Uterus (tissue), 4 donors: ENCODE measurements around the gene GPR158. TPM values are rescaled to one million over a fixed set of nuclear protein-coding genes. Genes with fewer than 3 reads are reported as not detected.

Experiments
- DNase-seq, 2 donors: peaks; one replicate each; pipeline ENCODE4 v3.0.0-alpha.2; 2019 to 2020
- H3K27ac ChIP-seq, 2 donors: fragments of 200-600 bp; sonication (generic); 1 replicate in 1 of 2; 2 replicates in 1 of 2; pipeline ENCODE4 v1.5.1; 2016 to 2018
- H3K27me3 ChIP-seq, 2 donors: fragments of 200-600 bp; sonication (generic); one replicate each; pipeline ENCODE4 v1.5.1; 2018 to 2019; ENCODE audit warnings: control low read depth in 1 of 2
- H3K36me3 ChIP-seq, 2 donors: fragments of 200-600 bp; sonication (generic); one replicate each; pipeline ENCODE4 v1.5.1; 2019; ENCODE audit warnings: control low read depth in 1 of 2
- H3K4me1 ChIP-seq, 2 donors: fragments of 200-600 bp; sonication (generic); one replicate each; pipeline ENCODE4 v1.5.1; 2018 to 2019; ENCODE audit warnings: control low read depth in 1 of 2
- H3K4me3 ChIP-seq, 2 donors: fragments of 200-600 bp; sonication (generic); 1 replicate in 1 of 2; 2 replicates in 1 of 2; pipeline ENCODE4 v1.5.1; 2018 to 2019; ENCODE audit warnings: mild to moderate bottlenecking in 1 of 2
- H3K9me3 ChIP-seq, 2 donors: fragments of 200-600 bp; sonication (generic); one replicate each; pipeline ENCODE4 v1.5.1; 2019; ENCODE audit warnings: control low read depth in 1 of 2
- CTCF ChIP-seq, 4 experiments: fragments of 200-600 bp in 2 of 4; fragments of 450-650 bp in 2 of 4; sonication (generic) in 2 of 4; IDR thresholded peaks; one replicate each; pipeline ENCODE4 v1.5.1; 2016 to 2019; ENCODE audit warnings: antibody characterized with exemption in 4 of 4, mild to moderate bottlenecking in 2 of 4, moderate library complexity in 1 of 4
- POLR2A ChIP-seq, 2 donors: fragments of 450-650 bp; IDR thresholded peaks; one replicate each; pipeline ENCODE4 v1.6.1; 2016; ENCODE audit warnings: antibody characterized with exemption in 2 of 2, mild to moderate bottlenecking in 1 of 2, moderate library complexity in 1 of 2
- intact Hi-C: fragments of 100-400 bp; cut with DNase I; formaldehyde crosslinking; loops from one replicate; pipeline ENCODE4 v1.15.1; 2023; ENCODE audit warnings: low total_unique reads
- total RNA-seq, 4 donors: library from RNA; depleted of rRNA in 3 of 4; stranded (reverse); fragments of >200 nt in 3 of 4; gene quantifications; one replicate each; pipeline versions ENCODE4 v1.1.0 to v1.2.4, GENCODE V29; 2014 to 2023
- donor health status: DM: yes; HTN: yes; CAD: no.

Gene GPR158
- total RNA-seq, 4 donors from 2014 or later: 0.07 TPM; not detected in 3

DNA sequence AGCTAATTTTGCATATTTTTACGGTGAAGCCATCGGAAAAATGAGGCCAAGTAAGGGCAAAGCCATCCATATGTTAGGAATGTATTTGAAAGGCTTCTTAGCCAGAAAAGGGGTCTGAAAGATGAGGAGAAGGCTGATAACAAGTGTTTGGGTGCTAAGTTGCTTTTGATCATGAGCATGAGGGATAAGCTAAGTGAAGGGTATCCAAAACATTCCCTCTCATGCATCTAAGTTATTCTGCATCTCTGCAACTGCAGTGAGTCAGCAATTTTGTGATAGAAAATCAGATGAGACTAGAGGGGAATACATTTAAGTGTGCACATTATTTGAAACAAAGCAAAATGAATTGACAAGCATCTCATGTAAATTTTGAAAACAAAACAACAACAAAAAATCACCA, 282.8 kb downstream of the GPR158 start:
- Histone ChIP-seq H3K36me3 (no peaks in the 10 kb centered on the region), H3K4me3 (no peak overlapping the region), H3K4me1 (no peaks in the 10 kb centered on the region), H3K27ac (no peak overlapping the region), H3K9me3 (no peaks in the 10 kb centered on the region), H3K27me3 (no peaks in the 10 kb centered on the region)
- TF ChIP-seq POLR2A (IDR thresholded peaks at IDR 0.05) (no peak), CTCF (IDR thresholded peaks at IDR 0.05) (no peak)
- intact Hi-C loops: no loop called here
- DNase-seq: no peak

- Histone ChIP-seq H3K27ac (no peak overlapping the region), H3K27me3 (no peaks in the 10 kb centered on the region), H3K36me3 (no peaks in the 10 kb centered on the region), H3K4me3 (no peak overlapping the region), H3K4me1 (no peaks in the 10 kb centered on the region), H3K9me3 (no peaks in the 10 kb centered on the region)
- DNase-seq: no peak
- TF ChIP-seq POLR2A (IDR thresholded peaks at IDR 0.05) (no peak), CTCF (IDR thresholded peaks at IDR 0.05) (no peak)
- intact Hi-C loops: no loop called here
Observed at GRCh38 chr10:25465582-25466372, 291.0 kb downstream of the GPR158 start.

- DNase-seq: no peak
- no peak for TF ChIP-seq POLR2A (IDR thresholded peaks at IDR 0.05)
- TF ChIP-seq CTCF (IDR thresholded peaks at IDR 0.05): no peak
- intact Hi-C loops: no loop called here
- H3K4me1 ChIP-seq: no peaks in the 10 kb centered on the region
- no peak overlapping the region for H3K27ac ChIP-seq
- no peaks in the 10 kb centered on the region for H3K36me3 ChIP-seq
- H3K27me3 ChIP-seq: no peaks in the 10 kb centered on the region
- H3K9me3 ChIP-seq: no peaks in the 10 kb centered on the region
- no peak overlapping the region for H3K4me3 ChIP-seq
Observed at GRCh38 chr10:25467881-25468280, 293.1 kb downstream of the GPR158 start.

DNA sequence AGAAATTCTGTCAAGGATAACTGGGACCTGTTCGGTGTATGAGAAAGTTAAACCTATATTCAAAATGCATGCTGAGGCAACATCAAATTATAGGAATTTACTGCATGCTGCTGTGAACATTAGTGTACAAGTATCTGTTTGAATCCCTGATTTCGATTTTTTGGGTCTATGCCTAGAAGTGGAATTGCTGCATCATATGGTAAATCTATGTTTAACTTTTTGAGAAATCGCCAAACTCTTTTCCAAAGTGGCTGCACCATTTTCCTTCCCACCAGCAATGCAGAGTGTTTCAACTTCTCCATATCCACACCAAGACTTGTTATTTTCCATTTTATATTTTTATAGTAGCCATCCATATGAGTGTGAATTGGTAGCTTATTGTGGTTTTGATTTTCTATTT, 306.7 kb downstream of the GPR158 start:
- TF ChIP-seq POLR2A (IDR thresholded peaks at IDR 0.05) (no peak), CTCF (IDR thresholded peaks at IDR 0.05) (no peak)
- Histone ChIP-seq H3K9me3 (no peaks in the 10 kb centered on the region), H3K27me3 (no peaks in the 10 kb centered on the region), H3K4me1 (no peaks in the 10 kb centered on the region), H3K27ac (no peak overlapping the region), H3K36me3 (no peaks in the 10 kb centered on the region), H3K4me3 (no peak overlapping the region)
- intact Hi-C loops: no loop called here
- DNase-seq: no peak

GRCh38 chr10:25483999-25484398, 309.2 kb downstream of the GPR158 start:
- H3K27me3 ChIP-seq: no peaks in the 10 kb centered on the region
- DNase-seq: no peak
- H3K27ac ChIP-seq: no peak overlapping the region
- H3K9me3 ChIP-seq: no peaks in the 10 kb centered on the region
- H3K4me1 ChIP-seq: no peaks in the 10 kb centered on the region
- intact Hi-C loops: no loop called here
- H3K36me3 ChIP-seq: no peaks in the 10 kb centered on the region
- H3K4me3 ChIP-seq: no peak overlapping the region
- TF ChIP-seq POLR2A (IDR thresholded peaks at IDR 0.05): no peak
- TF ChIP-seq CTCF (IDR thresholded peaks at IDR 0.05): no peak
